Lung (tissue), 12 donors: Measurements from ENCODE around the gene SLC4A2. TPM values are rescaled to one million over a fixed set of nuclear protein-coding genes. Genes with fewer than 3 reads are reported as not detected.

Experiments
- ATAC-seq: fragments of 200-7000 bp; cut with Tn5 transposase; one replicate; pipeline ENCODE4 v1.9.1; 2020; ENCODE audit warnings: moderate number of reproducible peaks; ENCODE audit not compliant: insufficient read depth, low FRiP score
- DNase-seq, 3 donors: peaks; one replicate each; pipeline ENCODE4 v3.0.0-alpha.2; 2013 to 2017
- H3K27ac ChIP-seq, 2 donors: one replicate each; pipeline ENCODE4 v1.5.1; 2013; ENCODE audit warnings: mild to moderate bottlenecking in 2 of 2, moderate library complexity in 2 of 2, control low read depth in 1 of 2, inconsistent platforms in 1 of 2, low read depth in 1 of 2, low read length in 1 of 2
- H3K27me3 ChIP-seq, 3 donors: one replicate each; pipeline ENCODE4 v1.5.1; 2013; ENCODE audit warnings: low read length in 2 of 3; ENCODE audit not compliant: control insufficient read depth in 3 of 3, insufficient read depth in 3 of 3
- H3K36me3 ChIP-seq, 4 donors: one replicate each; pipeline ENCODE4 v1.5.1; 2013; ENCODE audit warnings: low read length in 4 of 4, mild to moderate bottlenecking in 1 of 4, moderate library complexity in 1 of 4; ENCODE audit not compliant: control insufficient read depth in 4 of 4, insufficient read depth in 4 of 4
- H3K4me1 ChIP-seq, 5 donors: one replicate each; pipeline ENCODE4 v1.5.1; 2013; ENCODE audit warnings: low read length in 5 of 5, mild to moderate bottlenecking in 2 of 5, moderate library complexity in 1 of 5; ENCODE audit not compliant: control insufficient read depth in 5 of 5, insufficient read depth in 5 of 5
- H3K4me3 ChIP-seq: one replicate; pipeline ENCODE4 v1.5.1; 2013; ENCODE audit warnings: mild to moderate bottlenecking, control low read depth, moderate library complexity
- H3K9ac ChIP-seq, 2 donors: one replicate each; pipeline ENCODE4 v1.5.1; 2013; ENCODE audit warnings: low read length in 2 of 2, control low read depth in 1 of 2; ENCODE audit not compliant: insufficient read depth in 1 of 2
- H3K9me3 ChIP-seq, 4 donors: one replicate each; pipeline ENCODE4 v1.5.1; 2013; ENCODE audit warnings: low read length in 3 of 4, mild to moderate bottlenecking in 1 of 4, moderate library complexity in 1 of 4; ENCODE audit not compliant: control insufficient read depth in 4 of 4, insufficient read depth in 3 of 4
- WGBS, 2 donors: extraction: QIAGEN DNeasy Blood & Tissue Kit; methylation state at CpG; one replicate each; pipeline ENCODE4 v1.1.7; 2013; 5-methylcytosine and 5-hydroxymethylcytosine counted together
- polyA plus RNA-seq, 2 donors: library from polyadenylated mRNA; stranded (reverse); fragments of 200-250 nt; gene quantifications; one replicate each; pipeline ENCODE4 v1.2.1, GENCODE V29; 2013
- total RNA-seq, 2 donors: library from RNA; depleted of rRNA in 1 of 2; stranded (reverse); fragments of >200 nt in 1 of 2; gene quantifications; one replicate each; pipeline ENCODE4 v1.2.1, GENCODE V29; 2014 to 2021
- TF ChIP-seq, protein P1 (sequence below): IDR thresholded peaks from 2 replicates; pipeline ENCODE4 v1.5.1; 2012; ENCODE audit warnings: mild to moderate bottlenecking; ENCODE audit errors: control extremely low read depth, extremely low read depth
- donor health status: control.
- donor health status: control.
- donor health status: Bipolar disorder and iron deficiency.
- donor health status: healthy.
- donor health status: DM: yes; HTN: yes; CAD: no.

The SLC4A2 gene
- total and polyA plus RNA-seq, 4 donors: 66.3 to 173 (median 120) TPM

DNA sequence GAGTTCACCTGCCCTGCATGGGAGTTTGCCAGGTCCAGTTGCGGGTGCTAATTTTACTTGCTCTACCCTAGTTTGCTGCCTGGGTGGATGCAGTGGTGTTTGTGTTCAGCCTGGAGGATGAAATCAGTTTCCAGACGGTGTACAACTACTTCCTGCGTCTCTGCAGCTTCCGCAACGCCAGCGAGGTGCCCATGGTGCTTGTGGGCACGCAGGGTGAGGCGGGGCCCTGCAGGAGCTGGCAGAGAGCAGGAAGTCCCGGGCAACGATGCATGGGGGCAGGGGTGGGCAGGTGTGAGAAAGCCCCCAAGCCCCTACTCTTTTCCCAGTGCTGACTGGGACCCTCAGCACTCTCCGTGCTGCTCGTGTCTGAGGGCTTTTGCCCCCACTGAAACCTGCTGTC, 58.2 kb downstream of the SLC4A2 start:
- Histone ChIP-seq H3K9me3 (no peaks in the 10 kb centered on the region), H3K4me3 (no peak overlapping the region), H3K4me1 (peaks cover 0 to 13% (median 4%) of the 10 kb centered on the region in 5 donors), H3K27ac (no peak overlapping the region), H3K9ac (no peak overlapping the region), H3K27me3 (peaks cover 0 to 3% (median 0%) of the 10 kb centered on the region in 3 donors), H3K36me3 (peaks cover 0 to 55% (median 14%) of the 10 kb centered on the region in 4 donors)
- 77 to 79% methylated on average over 12 of the region's 12 CpGs for whole genome bisulfite sequencing, 2 donors
- no peak for DNase-seq
- no peak for ATAC-seq
- TF ChIP-seq, protein P1, sequence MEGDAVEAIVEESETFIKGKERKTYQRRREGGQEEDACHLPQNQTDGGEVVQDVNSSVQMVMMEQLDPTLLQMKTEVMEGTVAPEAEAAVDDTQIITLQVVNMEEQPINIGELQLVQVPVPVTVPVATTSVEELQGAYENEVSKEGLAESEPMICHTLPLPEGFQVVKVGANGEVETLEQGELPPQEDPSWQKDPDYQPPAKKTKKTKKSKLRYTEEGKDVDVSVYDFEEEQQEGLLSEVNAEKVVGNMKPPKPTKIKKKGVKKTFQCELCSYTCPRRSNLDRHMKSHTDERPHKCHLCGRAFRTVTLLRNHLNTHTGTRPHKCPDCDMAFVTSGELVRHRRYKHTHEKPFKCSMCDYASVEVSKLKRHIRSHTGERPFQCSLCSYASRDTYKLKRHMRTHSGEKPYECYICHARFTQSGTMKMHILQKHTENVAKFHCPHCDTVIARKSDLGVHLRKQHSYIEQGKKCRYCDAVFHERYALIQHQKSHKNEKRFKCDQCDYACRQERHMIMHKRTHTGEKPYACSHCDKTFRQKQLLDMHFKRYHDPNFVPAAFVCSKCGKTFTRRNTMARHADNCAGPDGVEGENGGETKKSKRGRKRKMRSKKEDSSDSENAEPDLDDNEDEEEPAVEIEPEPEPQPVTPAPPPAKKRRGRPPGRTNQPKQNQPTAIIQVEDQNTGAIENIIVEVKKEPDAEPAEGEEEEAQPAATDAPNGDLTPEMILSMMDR: no peak

DNA sequence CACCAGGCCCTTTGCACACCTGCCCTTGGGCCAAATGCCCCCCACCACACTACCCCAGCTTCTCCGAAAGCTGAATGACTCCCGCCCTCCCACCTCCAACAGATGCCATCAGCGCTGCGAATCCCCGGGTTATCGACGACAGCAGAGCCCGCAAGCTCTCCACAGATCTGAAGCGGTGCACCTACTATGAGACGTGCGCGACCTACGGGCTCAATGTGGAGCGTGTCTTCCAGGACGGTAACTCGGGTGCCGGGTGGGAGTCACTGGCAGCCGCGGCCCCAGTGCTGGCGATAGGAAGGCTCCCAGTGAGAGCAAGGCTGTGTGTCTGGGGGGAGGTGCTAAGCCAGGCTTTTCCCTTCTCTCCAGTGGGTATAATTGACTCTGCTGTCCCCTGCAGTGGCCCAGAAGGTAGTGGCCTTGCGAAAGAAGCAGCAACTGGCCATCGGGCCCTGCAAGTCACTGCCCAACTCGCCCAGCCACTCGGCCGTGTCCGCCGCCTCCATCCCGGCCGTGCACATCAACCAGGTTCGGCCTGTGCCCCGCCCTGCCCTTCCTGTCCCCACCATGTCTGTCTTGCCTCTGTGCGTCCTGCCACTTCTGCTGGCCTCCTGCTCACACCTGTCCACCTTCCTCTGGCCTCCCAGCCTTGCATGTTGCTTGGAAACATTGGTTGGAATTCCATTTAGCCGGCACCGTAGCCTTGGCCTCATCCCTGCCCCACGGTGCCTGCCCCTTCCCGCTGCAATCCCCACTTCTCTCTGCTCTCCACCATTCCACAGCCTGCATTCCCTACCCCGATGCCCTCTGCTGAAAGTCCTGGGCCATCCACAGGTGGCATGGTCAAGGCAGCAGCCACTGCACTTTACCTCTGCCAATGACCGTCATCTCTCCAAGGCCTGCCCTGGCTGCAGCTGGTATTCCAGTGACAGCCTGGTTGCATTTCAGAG, 59.0 kb downstream of the SLC4A2 start:
- DNase-seq: no peak
- no peak for ATAC-seq
- 94 to 95% methylated on average over 38 of the region's 38 CpGs for WGBS, 2 donors
- Histone ChIP-seq H3K9me3 (no peaks in the 10 kb centered on the region), H3K4me1 (peaks cover 0 to 10% (median 0%) of the 10 kb centered on the region in 5 donors), H3K36me3 (peaks cover 0 to 63% (median 14%) of the 10 kb centered on the region in 4 donors), H3K9ac (no peak overlapping the region), H3K27ac (no peak overlapping the region), H3K27me3 (peaks cover 0 to 3% (median 0%) of the 10 kb centered on the region in 3 donors), H3K4me3 (no peak overlapping the region)
- TF ChIP-seq, protein P1: no peak

DNA sequence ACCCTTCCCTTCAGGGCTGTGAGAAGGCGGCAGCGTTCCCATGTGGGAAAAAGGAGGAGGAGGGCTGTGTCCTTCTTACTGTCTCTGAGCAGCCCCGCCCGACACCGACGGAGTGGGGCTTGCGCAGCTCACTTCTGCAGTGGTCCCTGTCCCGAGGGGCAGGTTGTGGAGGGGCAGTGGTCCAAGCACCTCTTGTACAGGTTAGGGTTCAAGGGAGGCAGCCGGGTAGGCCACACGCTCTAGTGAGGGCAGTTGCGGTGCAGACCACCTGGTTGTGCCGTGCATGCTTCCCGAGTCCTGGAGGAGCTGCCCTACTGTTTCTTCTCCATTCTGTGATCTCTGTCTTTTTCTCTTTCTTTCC, 59.6 kb downstream of the SLC4A2 start:
- H3K4me1 ChIP-seq: peaks cover 0 to 4% (median 0%) of the 10 kb centered on the region in 5 donors
- H3K27ac ChIP-seq: no peak overlapping the region
- DNase-seq: no peak
- H3K4me3 ChIP-seq: no peak overlapping the region
- TF ChIP-seq, protein P1: no peak
- peaks cover 0 to 1% (median 0%) of the 10 kb centered on the region in 3 donors for H3K27me3 ChIP-seq
- H3K9ac ChIP-seq: no peak overlapping the region
- H3K9me3 ChIP-seq: no peaks in the 10 kb centered on the region
- 92 to 97% methylated on average over 13 of the region's 13 CpGs for WGBS, 2 donors
- no peak for ATAC-seq
- peaks cover 0 to 67% (median 14%) of the 10 kb centered on the region in 4 donors for H3K36me3 ChIP-seq
